Prostate gland (tissue), 2 donors: Measurements from ENCODE around the gene WNT3A.

ENCODE experiments used
- CTCF ChIP-seq, 4 experiments: fragments of 200-600 bp in 2 of 4; fragments of 450-650 bp in 2 of 4; sonication (generic) in 2 of 4; IDR thresholded peaks; 1 replicate in 3 of 4; 2 replicates in 1 of 4; pipeline ENCODE4 v1.5.1; 2016 to 2019; ENCODE audit warnings: antibody characterized with exemption in 4 of 4, mild to moderate bottlenecking in 2 of 4, moderate library complexity in 2 of 4
- POLR2AphosphoS5 ChIP-seq: sonication (generic); formaldehyde crosslinking; IDR thresholded peaks from one replicate; pipeline ENCODE4 v1.6.1; 2017; ENCODE audit warnings: antibody characterized with exemption

DNA sequence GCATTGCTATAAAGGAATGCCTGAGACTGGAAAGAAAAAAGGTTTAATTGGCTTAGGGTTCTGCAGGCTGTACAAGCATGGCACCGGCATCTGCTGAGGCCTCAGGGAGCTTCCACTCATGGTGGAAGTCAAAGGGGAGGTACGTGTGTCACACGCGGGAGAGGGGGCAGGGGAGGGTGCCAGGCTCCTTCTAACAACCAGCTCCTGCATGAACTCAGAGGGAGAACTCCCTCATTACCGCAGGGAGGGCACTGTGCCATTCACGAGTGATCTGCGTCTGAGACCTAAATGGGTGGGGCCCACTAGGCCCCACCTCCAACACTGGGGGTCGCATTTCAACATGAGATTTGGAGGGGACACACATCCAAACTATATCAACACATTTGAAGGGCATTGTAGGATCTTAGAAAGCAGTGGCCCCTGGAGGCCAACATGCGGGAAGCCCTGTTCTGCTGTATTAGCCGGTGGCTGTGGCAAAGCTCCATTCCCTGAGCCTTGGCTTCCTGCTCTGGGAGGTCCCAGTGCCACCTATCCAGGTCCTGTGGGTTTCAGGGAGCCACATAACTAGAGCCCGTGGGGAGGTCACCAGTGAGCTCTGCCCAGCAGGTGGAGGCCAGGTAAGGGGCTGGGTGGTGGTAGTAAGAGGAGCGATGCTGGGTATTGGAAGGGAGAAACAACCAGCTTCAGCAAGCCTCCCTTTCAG is 10.0 kb downstream of the WNT3A start:
- TF ChIP-seq CTCF (IDR thresholded peaks at IDR 0.05) (no peak), POLR2AphosphoS5 (no peak)
